WTC11 (cell line): ENCODE data around the gene RBM19. TPM values are rescaled to one million over a fixed set of nuclear protein-coding genes. Genes with fewer than 3 reads are reported as not detected.

Experiments used
- ATAC-seq: fragments of 200-7000 bp; cut with Tn5 transposase; 2 replicates; pipeline ENCODE4 v1.10.0; 2021; ENCODE audit warnings: mild to moderate bottlenecking, moderate library complexity
- CTCF ChIA-PET: fragments of 300-600 bp; sonication (Branson Sonifier 250); formaldehyde crosslinking; loops from one replicate; lab custom pipeline; 2021; ENCODE audit warnings: antibody characterized with exemption; lab: Charles Lee
- POLR2A ChIA-PET: fragments of 350-600 bp; sonication (Branson Sonifier 250); formaldehyde crosslinking; loops from one replicate; lab custom pipeline; 2021; ENCODE audit warnings: antibody characterized with exemption; lab: Charles Lee
- DNase-seq: peaks from one replicate; pipeline ENCODE4 v3.0.0; 2021; ENCODE audit warnings: low spot score
- H3K27ac Mint-ChIP-seq: 2 replicates; pipeline ENCODE4 v1.8.0; 2021; ENCODE audit warnings: mixed read lengths
- H3K27me3 Mint-ChIP-seq: 2 replicates; pipeline ENCODE4 v1.8.0; 2021; ENCODE audit warnings: low read depth, mild to moderate bottlenecking, moderate library complexity, mixed read lengths
- H3K36me3 Mint-ChIP-seq: 2 replicates; pipeline ENCODE4 v1.8.0; 2021; ENCODE audit warnings: mixed read lengths
- H3K4me1 Mint-ChIP-seq: 2 replicates; pipeline ENCODE4 v1.8.0; 2022; ENCODE audit warnings: mixed read lengths
- H3K4me3 Mint-ChIP-seq: 2 replicates; pipeline ENCODE4 v1.8.0; 2021; ENCODE audit warnings: mild to moderate bottlenecking, moderate library complexity, mixed read lengths
- H3K9me3 Mint-ChIP-seq: 2 replicates; pipeline ENCODE4 v1.8.0; 2021; ENCODE audit warnings: mixed read lengths
- CBFB ChIP-seq: sonication (generic); formaldehyde crosslinking; IDR thresholded peaks from 2 replicates; pipeline ENCODE4 v1.8.1; 2022; ENCODE audit warnings: mild to moderate bottlenecking, low read depth, missing genetic modification reagents
- ELF4 ChIP-seq: sonication (generic); formaldehyde crosslinking; IDR thresholded peaks from 2 replicates; pipeline ENCODE4 v1.8.1; 2022; ENCODE audit warnings: low read depth, mild to moderate bottlenecking, moderate library complexity, missing genetic modification reagents
- FOXJ3 ChIP-seq: sonication (generic); formaldehyde crosslinking; IDR thresholded peaks from 2 replicates; pipeline ENCODE4 v1.9.0; 2021; ENCODE audit warnings: missing genetic modification reagents, mild to moderate bottlenecking, borderline replicate concordance
- FOXP1 ChIP-seq: sonication (generic); formaldehyde crosslinking; IDR thresholded peaks from 2 replicates; pipeline ENCODE4 v1.8.0; 2022; ENCODE audit warnings: missing genetic modification reagents, mild to moderate bottlenecking, moderate library complexity, borderline replicate concordance
- MYBL2 ChIP-seq: sonication (generic); formaldehyde crosslinking; IDR thresholded peaks from 2 replicates; pipeline ENCODE4 v1.8.1; 2023; ENCODE audit warnings: mild to moderate bottlenecking, moderate library complexity, missing genetic modification reagents
- TEAD1 ChIP-seq: sonication (generic); formaldehyde crosslinking; IDR thresholded peaks from 2 replicates; pipeline ENCODE4 v1.8.0; 2022; ENCODE audit warnings: mild to moderate bottlenecking, missing genetic modification reagents
- TP53 ChIP-seq: sonication (generic); formaldehyde crosslinking; IDR thresholded peaks from 2 replicates; pipeline ENCODE4 v1.8.1; 2023; ENCODE audit warnings: mild to moderate bottlenecking, missing genetic modification reagents
- ZNF121 ChIP-seq: sonication (generic); formaldehyde crosslinking; IDR thresholded peaks from 2 replicates; pipeline ENCODE4 v1.8.0; 2023; ENCODE audit warnings: missing genetic modification reagents
- ZNF263 ChIP-seq: sonication (generic); formaldehyde crosslinking; IDR thresholded peaks from 2 replicates; pipeline ENCODE4 v1.8.1; 2022; ENCODE audit warnings: low read depth, mild to moderate bottlenecking, moderate library complexity, missing genetic modification reagents
- ZNF396 ChIP-seq: fragments of 250-450 bp; sonication (Bioruptor Pico); IDR thresholded peaks from 2 replicates; pipeline ENCODE4 v1.8.0; 2021; ENCODE audit warnings: mild to moderate bottlenecking, moderate library complexity, borderline replicate concordance
- total RNA-seq: library from RNA; stranded (reverse); gene quantifications from 3 replicates; pipeline ENCODE4 v1.2.3, GENCODE V29; 2021
- TF ChIP-seq, protein P1 (sequence below): sonication (generic); formaldehyde crosslinking; IDR thresholded peaks from 2 replicates; pipeline ENCODE4 v1.8.1; 2023; ENCODE audit warnings: mild to moderate bottlenecking, missing genetic modification reagents
- TF ChIP-seq, protein P2 (sequence below): fragments of 250-450 bp; sonication (Bioruptor Pico); IDR thresholded peaks from 2 replicates; pipeline ENCODE4 v1.9.0; 2021; ENCODE audit warnings: mild to moderate bottlenecking
- TF ChIP-seq, protein P3 (sequence below): sonication (generic); formaldehyde crosslinking; IDR thresholded peaks from 2 replicates; pipeline ENCODE4 v1.8.1; 2023; ENCODE audit warnings: mild to moderate bottlenecking, missing genetic modification reagents, moderate library complexity
- TF ChIP-seq, protein P4 (sequence below): sonication (generic); formaldehyde crosslinking; conservative IDR thresholded peaks from 2 replicates; pipeline ENCODE4 v1.8.1; 2023; ENCODE audit warnings: mild to moderate bottlenecking, low read depth, missing genetic modification reagents, moderate library complexity
- TF ChIP-seq, protein P5 (sequence below): sonication (generic); formaldehyde crosslinking; IDR thresholded peaks from 2 replicates; pipeline ENCODE4 v1.8.1; 2023; ENCODE audit warnings: mild to moderate bottlenecking, missing genetic modification reagents, borderline replicate concordance
- TF ChIP-seq, protein P6 (sequence below): sonication (generic); formaldehyde crosslinking; IDR thresholded peaks from 2 replicates; pipeline ENCODE4 v1.8.0; 2022; ENCODE audit warnings: mild to moderate bottlenecking, missing genetic modification reagents
- TF ChIP-seq, protein P7 (sequence below): sonication (generic); formaldehyde crosslinking; IDR thresholded peaks from 2 replicates; pipeline ENCODE4 v1.8.0; 2022; ENCODE audit warnings: missing genetic modification reagents

Gene RBM19
- total RNA-seq, 1 experiment from 2014 or later: 60.1 TPM

DNA sequence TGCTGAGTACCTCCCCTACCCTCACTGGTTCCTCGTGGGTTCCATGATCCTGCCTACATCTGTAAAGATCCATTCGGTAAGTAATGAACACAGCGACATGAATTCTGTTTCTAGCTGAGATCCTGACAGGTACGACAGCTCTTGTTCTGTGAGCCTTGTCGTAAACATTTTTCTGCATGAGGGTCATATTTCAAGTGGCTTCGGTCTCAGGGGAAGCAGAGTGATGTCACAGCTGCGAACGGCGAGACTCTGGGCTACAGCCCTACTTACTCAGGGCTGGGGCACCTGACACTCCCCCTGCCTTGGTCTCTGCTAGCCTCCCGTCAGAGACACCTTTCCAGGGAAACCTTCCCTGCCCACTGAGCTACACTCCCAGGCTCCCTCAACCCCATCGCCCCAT lies 85.8 kb downstream of the RBM19 start:
- DNase-seq: no peak
- H3K36me3 Mint-ChIP-seq: peaks cover 20% of the 10 kb centered on the region
- H3K27me3 Mint-ChIP-seq: no peaks in the 10 kb centered on the region
- no peak for ATAC-seq
- TF ChIP-seq, protein P1, sequence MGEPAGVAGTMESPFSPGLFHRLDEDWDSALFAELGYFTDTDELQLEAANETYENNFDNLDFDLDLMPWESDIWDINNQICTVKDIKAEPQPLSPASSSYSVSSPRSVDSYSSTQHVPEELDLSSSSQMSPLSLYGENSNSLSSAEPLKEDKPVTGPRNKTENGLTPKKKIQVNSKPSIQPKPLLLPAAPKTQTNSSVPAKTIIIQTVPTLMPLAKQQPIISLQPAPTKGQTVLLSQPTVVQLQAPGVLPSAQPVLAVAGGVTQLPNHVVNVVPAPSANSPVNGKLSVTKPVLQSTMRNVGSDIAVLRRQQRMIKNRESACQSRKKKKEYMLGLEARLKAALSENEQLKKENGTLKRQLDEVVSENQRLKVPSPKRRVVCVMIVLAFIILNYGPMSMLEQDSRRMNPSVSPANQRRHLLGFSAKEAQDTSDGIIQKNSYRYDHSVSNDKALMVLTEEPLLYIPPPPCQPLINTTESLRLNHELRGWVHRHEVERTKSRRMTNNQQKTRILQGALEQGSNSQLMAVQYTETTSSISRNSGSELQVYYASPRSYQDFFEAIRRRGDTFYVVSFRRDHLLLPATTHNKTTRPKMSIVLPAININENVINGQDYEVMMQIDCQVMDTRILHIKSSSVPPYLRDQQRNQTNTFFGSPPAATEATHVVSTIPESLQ (CRISPR knock-in tag): no peak
- no peak for TF ChIP-seq ZNF121 (CRISPR knock-in tag)
- TF ChIP-seq MYBL2 (CRISPR knock-in tag): no peak
- no peak for TF ChIP-seq FOXP1
- CTCF ChIA-PET: interaction anchor here (1.1 to 2.4 kb wide), 5 partner anchors 13 to 55 kb away, joined by 3 to 11 read pairs (median 3); no protein-coding TSS in a partner anchor
- H3K4me1 Mint-ChIP-seq: no peaks in the 10 kb centered on the region
- H3K9me3 Mint-ChIP-seq: peaks cover 12% of the 10 kb centered on the region
- POLR2A ChIA-PET: no interaction called here
- no peak overlapping the region; the same call in 1 of the 2 replicates for H3K27ac Mint-ChIP-seq
- no peak overlapping the region for H3K4me3 Mint-ChIP-seq

DNA sequence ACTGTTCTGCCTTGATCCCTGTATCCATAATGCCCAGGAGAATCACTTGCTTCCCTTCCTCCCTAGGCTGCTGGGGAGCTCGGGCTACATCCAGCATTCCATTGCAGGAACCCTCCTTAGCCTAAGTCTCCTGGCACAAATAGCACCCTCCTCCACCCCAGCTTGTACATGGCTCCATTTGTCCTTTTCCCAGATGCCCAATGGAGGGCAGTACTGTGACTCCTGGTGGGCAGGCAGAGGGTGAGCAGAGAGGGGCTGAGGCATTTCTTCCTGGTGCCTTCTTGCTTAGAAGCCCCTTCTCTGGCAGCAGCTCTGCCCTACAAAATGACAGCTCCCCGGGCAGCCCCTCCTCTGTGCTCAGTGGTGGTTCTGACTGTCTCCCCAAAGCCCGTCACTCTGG lies 86.5 kb downstream of the RBM19 start:
- ATAC-seq: peak; percentile 53; the same call in 1 of the 2 replicates
- Mint-ChIP-seq H3K9me3 (peaks cover 5% of the 10 kb centered on the region), H3K4me3 (no peak overlapping the region), H3K27me3 (no peaks in the 10 kb centered on the region), H3K27ac (no peak overlapping the region), H3K36me3 (peaks cover 16% of the 10 kb centered on the region), H3K4me1 (no peaks in the 10 kb centered on the region)
- ChIA-PET CTCF (interaction anchor here (0.7 to 2.4 kb wide), 6 partner anchors 13 to 61 kb away, joined by 3 to 11 read pairs (median 3); no protein-coding TSS in a partner anchor), POLR2A (no interaction called here)
- DNase-seq: no peak
- TF ChIP-seq, protein P2, sequence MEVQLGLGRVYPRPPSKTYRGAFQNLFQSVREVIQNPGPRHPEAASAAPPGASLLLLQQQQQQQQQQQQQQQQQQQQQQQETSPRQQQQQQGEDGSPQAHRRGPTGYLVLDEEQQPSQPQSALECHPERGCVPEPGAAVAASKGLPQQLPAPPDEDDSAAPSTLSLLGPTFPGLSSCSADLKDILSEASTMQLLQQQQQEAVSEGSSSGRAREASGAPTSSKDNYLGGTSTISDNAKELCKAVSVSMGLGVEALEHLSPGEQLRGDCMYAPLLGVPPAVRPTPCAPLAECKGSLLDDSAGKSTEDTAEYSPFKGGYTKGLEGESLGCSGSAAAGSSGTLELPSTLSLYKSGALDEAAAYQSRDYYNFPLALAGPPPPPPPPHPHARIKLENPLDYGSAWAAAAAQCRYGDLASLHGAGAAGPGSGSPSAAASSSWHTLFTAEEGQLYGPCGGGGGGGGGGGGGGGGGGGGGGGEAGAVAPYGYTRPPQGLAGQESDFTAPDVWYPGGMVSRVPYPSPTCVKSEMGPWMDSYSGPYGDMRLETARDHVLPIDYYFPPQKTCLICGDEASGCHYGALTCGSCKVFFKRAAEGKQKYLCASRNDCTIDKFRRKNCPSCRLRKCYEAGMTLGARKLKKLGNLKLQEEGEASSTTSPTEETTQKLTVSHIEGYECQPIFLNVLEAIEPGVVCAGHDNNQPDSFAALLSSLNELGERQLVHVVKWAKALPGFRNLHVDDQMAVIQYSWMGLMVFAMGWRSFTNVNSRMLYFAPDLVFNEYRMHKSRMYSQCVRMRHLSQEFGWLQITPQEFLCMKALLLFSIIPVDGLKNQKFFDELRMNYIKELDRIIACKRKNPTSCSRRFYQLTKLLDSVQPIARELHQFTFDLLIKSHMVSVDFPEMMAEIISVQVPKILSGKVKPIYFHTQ (CRISPR knock-in tag): no peak
- no peak for TF ChIP-seq MYBL2 (CRISPR knock-in tag)
- TF ChIP-seq, protein P3, sequence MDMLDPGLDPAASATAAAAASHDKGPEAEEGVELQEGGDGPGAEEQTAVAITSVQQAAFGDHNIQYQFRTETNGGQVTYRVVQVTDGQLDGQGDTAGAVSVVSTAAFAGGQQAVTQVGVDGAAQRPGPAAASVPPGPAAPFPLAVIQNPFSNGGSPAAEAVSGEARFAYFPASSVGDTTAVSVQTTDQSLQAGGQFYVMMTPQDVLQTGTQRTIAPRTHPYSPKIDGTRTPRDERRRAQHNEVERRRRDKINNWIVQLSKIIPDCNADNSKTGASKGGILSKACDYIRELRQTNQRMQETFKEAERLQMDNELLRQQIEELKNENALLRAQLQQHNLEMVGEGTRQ (CRISPR knock-in tag): no peak
- no peak for TF ChIP-seq CBFB (CRISPR knock-in tag)
- TF ChIP-seq ZNF121 (CRISPR knock-in tag): no peak
- no peak for TF ChIP-seq ZNF263 (CRISPR knock-in tag)
- TF ChIP-seq, protein P4, sequence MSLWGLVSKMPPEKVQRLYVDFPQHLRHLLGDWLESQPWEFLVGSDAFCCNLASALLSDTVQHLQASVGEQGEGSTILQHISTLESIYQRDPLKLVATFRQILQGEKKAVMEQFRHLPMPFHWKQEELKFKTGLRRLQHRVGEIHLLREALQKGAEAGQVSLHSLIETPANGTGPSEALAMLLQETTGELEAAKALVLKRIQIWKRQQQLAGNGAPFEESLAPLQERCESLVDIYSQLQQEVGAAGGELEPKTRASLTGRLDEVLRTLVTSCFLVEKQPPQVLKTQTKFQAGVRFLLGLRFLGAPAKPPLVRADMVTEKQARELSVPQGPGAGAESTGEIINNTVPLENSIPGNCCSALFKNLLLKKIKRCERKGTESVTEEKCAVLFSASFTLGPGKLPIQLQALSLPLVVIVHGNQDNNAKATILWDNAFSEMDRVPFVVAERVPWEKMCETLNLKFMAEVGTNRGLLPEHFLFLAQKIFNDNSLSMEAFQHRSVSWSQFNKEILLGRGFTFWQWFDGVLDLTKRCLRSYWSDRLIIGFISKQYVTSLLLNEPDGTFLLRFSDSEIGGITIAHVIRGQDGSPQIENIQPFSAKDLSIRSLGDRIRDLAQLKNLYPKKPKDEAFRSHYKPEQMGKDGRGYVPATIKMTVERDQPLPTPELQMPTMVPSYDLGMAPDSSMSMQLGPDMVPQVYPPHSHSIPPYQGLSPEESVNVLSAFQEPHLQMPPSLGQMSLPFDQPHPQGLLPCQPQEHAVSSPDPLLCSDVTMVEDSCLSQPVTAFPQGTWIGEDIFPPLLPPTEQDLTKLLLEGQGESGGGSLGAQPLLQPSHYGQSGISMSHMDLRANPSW (CRISPR knock-in tag): no peak
- TF ChIP-seq TP53: no peak
- TF ChIP-seq, protein P5, sequence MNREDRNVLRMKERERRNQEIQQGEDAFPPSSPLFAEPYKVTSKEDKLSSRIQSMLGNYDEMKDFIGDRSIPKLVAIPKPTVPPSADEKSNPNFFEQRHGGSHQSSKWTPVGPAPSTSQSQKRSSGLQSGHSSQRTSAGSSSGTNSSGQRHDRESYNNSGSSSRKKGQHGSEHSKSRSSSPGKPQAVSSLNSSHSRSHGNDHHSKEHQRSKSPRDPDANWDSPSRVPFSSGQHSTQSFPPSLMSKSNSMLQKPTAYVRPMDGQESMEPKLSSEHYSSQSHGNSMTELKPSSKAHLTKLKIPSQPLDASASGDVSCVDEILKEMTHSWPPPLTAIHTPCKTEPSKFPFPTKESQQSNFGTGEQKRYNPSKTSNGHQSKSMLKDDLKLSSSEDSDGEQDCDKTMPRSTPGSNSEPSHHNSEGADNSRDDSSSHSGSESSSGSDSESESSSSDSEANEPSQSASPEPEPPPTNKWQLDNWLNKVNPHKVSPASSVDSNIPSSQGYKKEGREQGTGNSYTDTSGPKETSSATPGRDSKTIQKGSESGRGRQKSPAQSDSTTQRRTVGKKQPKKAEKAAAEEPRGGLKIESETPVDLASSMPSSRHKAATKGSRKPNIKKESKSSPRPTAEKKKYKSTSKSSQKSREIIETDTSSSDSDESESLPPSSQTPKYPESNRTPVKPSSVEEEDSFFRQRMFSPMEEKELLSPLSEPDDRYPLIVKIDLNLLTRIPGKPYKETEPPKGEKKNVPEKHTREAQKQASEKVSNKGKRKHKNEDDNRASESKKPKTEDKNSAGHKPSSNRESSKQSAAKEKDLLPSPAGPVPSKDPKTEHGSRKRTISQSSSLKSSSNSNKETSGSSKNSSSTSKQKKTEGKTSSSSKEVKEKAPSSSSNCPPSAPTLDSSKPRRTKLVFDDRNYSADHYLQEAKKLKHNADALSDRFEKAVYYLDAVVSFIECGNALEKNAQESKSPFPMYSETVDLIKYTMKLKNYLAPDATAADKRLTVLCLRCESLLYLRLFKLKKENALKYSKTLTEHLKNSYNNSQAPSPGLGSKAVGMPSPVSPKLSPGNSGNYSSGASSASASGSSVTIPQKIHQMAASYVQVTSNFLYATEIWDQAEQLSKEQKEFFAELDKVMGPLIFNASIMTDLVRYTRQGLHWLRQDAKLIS (CRISPR knock-in tag): no peak
- TF ChIP-seq, protein P6, sequence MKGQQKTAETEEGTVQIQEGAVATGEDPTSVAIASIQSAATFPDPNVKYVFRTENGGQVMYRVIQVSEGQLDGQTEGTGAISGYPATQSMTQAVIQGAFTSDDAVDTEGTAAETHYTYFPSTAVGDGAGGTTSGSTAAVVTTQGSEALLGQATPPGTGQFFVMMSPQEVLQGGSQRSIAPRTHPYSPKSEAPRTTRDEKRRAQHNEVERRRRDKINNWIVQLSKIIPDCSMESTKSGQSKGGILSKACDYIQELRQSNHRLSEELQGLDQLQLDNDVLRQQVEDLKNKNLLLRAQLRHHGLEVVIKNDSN (CRISPR knock-in tag): no peak
- TF ChIP-seq ELF4: no peak
- TF ChIP-seq, protein P7, sequence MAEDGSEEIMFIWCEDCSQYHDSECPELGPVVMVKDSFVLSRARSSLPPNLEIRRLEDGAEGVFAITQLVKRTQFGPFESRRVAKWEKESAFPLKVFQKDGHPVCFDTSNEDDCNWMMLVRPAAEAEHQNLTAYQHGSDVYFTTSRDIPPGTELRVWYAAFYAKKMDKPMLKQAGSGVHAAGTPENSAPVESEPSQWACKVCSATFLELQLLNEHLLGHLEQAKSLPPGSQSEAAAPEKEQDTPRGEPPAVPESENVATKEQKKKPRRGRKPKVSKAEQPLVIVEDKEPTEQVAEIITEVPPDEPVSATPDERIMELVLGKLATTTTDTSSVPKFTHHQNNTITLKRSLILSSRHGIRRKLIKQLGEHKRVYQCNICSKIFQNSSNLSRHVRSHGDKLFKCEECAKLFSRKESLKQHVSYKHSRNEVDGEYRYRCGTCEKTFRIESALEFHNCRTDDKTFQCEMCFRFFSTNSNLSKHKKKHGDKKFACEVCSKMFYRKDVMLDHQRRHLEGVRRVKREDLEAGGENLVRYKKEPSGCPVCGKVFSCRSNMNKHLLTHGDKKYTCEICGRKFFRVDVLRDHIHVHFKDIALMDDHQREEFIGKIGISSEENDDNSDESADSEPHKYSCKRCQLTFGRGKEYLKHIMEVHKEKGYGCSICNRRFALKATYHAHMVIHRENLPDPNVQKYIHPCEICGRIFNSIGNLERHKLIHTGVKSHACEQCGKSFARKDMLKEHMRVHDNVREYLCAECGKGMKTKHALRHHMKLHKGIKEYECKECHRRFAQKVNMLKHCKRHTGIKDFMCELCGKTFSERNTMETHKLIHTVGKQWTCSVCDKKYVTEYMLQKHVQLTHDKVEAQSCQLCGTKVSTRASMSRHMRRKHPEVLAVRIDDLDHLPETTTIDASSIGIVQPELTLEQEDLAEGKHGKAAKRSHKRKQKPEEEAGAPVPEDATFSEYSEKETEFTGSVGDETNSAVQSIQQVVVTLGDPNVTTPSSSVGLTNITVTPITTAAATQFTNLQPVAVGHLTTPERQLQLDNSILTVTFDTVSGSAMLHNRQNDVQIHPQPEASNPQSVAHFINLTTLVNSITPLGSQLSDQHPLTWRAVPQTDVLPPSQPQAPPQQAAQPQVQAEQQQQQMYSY (CRISPR knock-in tag): no peak
- TF ChIP-seq TEAD1 (CRISPR knock-in tag): no peak
- no peak for TF ChIP-seq FOXJ3 (CRISPR knock-in tag)
- no peak for TF ChIP-seq ZNF396 (CRISPR knock-in tag)
